Tibial artery (tissue), 4 donors: ENCODE results near the gene INPP4B.

Experiments
- DNase-seq, 2 donors: peaks; one replicate each; pipeline ENCODE4 v3.0.0-alpha.2; 2019
- H3K27ac ChIP-seq, 2 donors: fragments of 200-600 bp; sonication (generic) in 1 of 2; 1 replicate in 1 of 2; 2 replicates in 1 of 2; pipeline ENCODE4 v1.5.1; 2018 to 2019; ENCODE audit warnings: mild to moderate bottlenecking in 1 of 2
- H3K27me3 ChIP-seq, 2 donors: fragments of 200-600 bp; sonication (generic) in 1 of 2; one replicate each; pipeline versions ENCODE4 v1.5.1 to v1.6.0; 2016 to 2019
- H3K36me3 ChIP-seq, 3 donors: fragments of 200-600 bp; sonication (generic) in 2 of 3; one replicate each; pipeline ENCODE4 v1.5.1; 2016 to 2019; ENCODE audit warnings: mild to moderate bottlenecking in 2 of 3
- H3K4me1 ChIP-seq, 4 donors: fragments of 200-600 bp; sonication (generic) in 2 of 4; 1 replicate in 3 of 4; 2 replicates in 1 of 4; pipeline ENCODE4 v1.5.1; 2016 to 2019
- H3K4me3 ChIP-seq, 2 donors: fragments of 200-600 bp; sonication (generic) in 1 of 2; 1 replicate in 1 of 2; 2 replicates in 1 of 2; pipeline ENCODE4 v1.5.1; 2018 to 2019; ENCODE audit warnings: mild to moderate bottlenecking in 2 of 2
- H3K9me3 ChIP-seq, 3 donors: fragments of 200-600 bp; sonication (generic) in 1 of 3; one replicate each; pipeline ENCODE4 v1.5.1; 2016 to 2019
- CTCF ChIP-seq, 2 experiments: fragments of 200-600 bp in 1 of 2; fragments of 450-650 bp in 1 of 2; IDR thresholded peaks; one replicate each; pipeline ENCODE4 v1.5.1; 2017 to 2019; ENCODE audit warnings: antibody characterized with exemption in 2 of 2, mild to moderate bottlenecking in 1 of 2, moderate library complexity in 1 of 2
- intact Hi-C: fragments of 100-400 bp; cut with DNase I; formaldehyde crosslinking; loops from one replicate; pipeline ENCODE4 v1.15.0; 2023; ENCODE audit warnings: low total_unique reads

The INPP4B gene

GRCh38 chr4:142044271-142044670, 801.8 kb downstream of the INPP4B start:
- intact Hi-C loops, result no loop called here
- Histone ChIP-seq H3K9me3 (no peaks in the 10 kb centered on the region), H3K4me1 (peaks cover 0 to 9% (median 0%) of the 10 kb centered on the region in 4 donors), H3K4me3 (no peak overlapping the region), H3K36me3 (no peaks in the 10 kb centered on the region), H3K27me3 (no peaks in the 10 kb centered on the region), H3K27ac (no peak overlapping the region)
- DNase-seq, result no peak
- TF ChIP-seq CTCF (IDR thresholded peaks at IDR 0.05), result no peak

- TF ChIP-seq CTCF (IDR thresholded peaks at IDR 0.05), result no peak
- Histone ChIP-seq H3K36me3 (no peaks in the 10 kb centered on the region), H3K27me3 (no peaks in the 10 kb centered on the region), H3K9me3 (no peaks in the 10 kb centered on the region), H3K4me3 (no peak overlapping the region), H3K27ac (no peak overlapping the region), H3K4me1 (peaks cover 0 to 9% (median 0%) of the 10 kb centered on the region in 4 donors)
- intact Hi-C loops, result no loop called here
- DNase-seq, result no peak
Observed at GRCh38 chr4:142043509-142043908, 802.6 kb downstream of the INPP4B start.

- intact Hi-C loops, result no loop called here
- no peak overlapping the region for H3K4me3 ChIP-seq
- no peak overlapping the region for H3K27ac ChIP-seq
- H3K4me1 ChIP-seq, result peaks cover 0 to 9% (median 0%) of the 10 kb centered on the region in 4 donors
- TF ChIP-seq CTCF (IDR thresholded peaks at IDR 0.05), result no peak
- no peaks in the 10 kb centered on the region for H3K9me3 ChIP-seq
- H3K27me3 ChIP-seq, result no peaks in the 10 kb centered on the region
- H3K36me3 ChIP-seq, result no peaks in the 10 kb centered on the region
- DNase-seq, result no peak
Observed at GRCh38 chr4:142041788-142042187, 804.3 kb downstream of the INPP4B start.

GRCh38 chr4:142040043-142040442, 806.1 kb downstream of the INPP4B start:
- H3K27ac ChIP-seq, result no peak overlapping the region
- no peak for TF ChIP-seq CTCF (IDR thresholded peaks at IDR 0.05)
- no peaks in the 10 kb centered on the region for H3K36me3 ChIP-seq
- DNase-seq, result no peak
- intact Hi-C loops, result no loop called here
- H3K27me3 ChIP-seq, result no peaks in the 10 kb centered on the region
- no peaks in the 10 kb centered on the region for H3K4me1 ChIP-seq
- no peak overlapping the region for H3K4me3 ChIP-seq
- H3K9me3 ChIP-seq, result no peaks in the 10 kb centered on the region

- no peaks in the 10 kb centered on the region for H3K4me1 ChIP-seq
- no peak overlapping the region for H3K4me3 ChIP-seq
- no peak for TF ChIP-seq CTCF (IDR thresholded peaks at IDR 0.05)
- H3K36me3 ChIP-seq, result no peaks in the 10 kb centered on the region
- H3K27me3 ChIP-seq, result no peaks in the 10 kb centered on the region
- intact Hi-C loops, result no loop called here
- no peak overlapping the region for H3K27ac ChIP-seq
- no peaks in the 10 kb centered on the region for H3K9me3 ChIP-seq
- DNase-seq, result no peak
Observed at GRCh38 chr4:142036795-142037583, 809.1 kb downstream of the INPP4B start.
